T-cell (primary cell): ENCODE results near the gene PTH2. TPM values are rescaled to one million over a fixed set of nuclear protein-coding genes. Genes with fewer than 3 reads are reported as not detected.
A peak's percentile ranks its signal among the peaks of the same experiment; 100 is the strongest.
"Not testable (repeated sequence)": the region's sequence is repeated elsewhere in the genome, so short reads cannot be mapped to it uniquely, and the experiment has no call there.

ENCODE experiments used
- ATAC-seq, 4 experiments: fragments of 200-7000 bp in 3 of 4; fragments of 150-1000 bp in 1 of 4; cut with Tn5 transposase; replicated peaks in 1 of 4; 1 replicate in 3 of 4; 2 replicates in 1 of 4; pipeline ENCODE4 v1.10.0; 2021; ENCODE audit warnings: moderate library complexity in 3 of 4, mild to moderate bottlenecking in 2 of 4, moderate number of reproducible peaks in 1 of 4
- CTCF ChIA-PET, 2 donors: fragments of 300-600 bp; sonication (Branson Sonifier 250); formaldehyde crosslinking; loops; one replicate each; lab custom pipeline; 2022; ENCODE audit warnings: antibody characterized with exemption in 2 of 2; lab: Charles Lee
- POLR2A ChIA-PET, 2 donors: fragments of 300-600 bp; sonication (Branson Sonifier 250); formaldehyde crosslinking; loops; one replicate each; lab custom pipeline; 2022; ENCODE audit warnings: antibody characterized with exemption in 2 of 2; lab: Charles Lee
- DNase-seq, 35 experiments: peaks; one replicate each; pipeline versions ENCODE4 v3.0.0 to v3.0.0-alpha.2; 2013 to 2023
- H3K27ac ChIP-seq: one replicate; pipeline ENCODE4 v1.5.1; 2013; ENCODE audit warnings: low read length
- H3K27me3 ChIP-seq, 2 experiments: replicated peaks in 1 of 2; 1 replicate in 1 of 2; 2 replicates in 1 of 2; pipeline versions ENCODE4 v1.6.1 to v1.7.0; 2013; ENCODE audit warnings: low read length in 1 of 2, mixed read lengths in 1 of 2; ENCODE audit not compliant: control insufficient read depth in 2 of 2, insufficient read depth in 2 of 2; ENCODE audit errors: extremely low read depth in 1 of 2
- H3K36me3 ChIP-seq, 2 donors: 1 replicate in 1 of 2; 2 replicates in 1 of 2; pipeline versions ENCODE4 v1.6.1 to v1.7.0; 2013; ENCODE audit warnings: low read length in 1 of 2; ENCODE audit not compliant: control insufficient read depth in 2 of 2, insufficient read depth in 1 of 2; ENCODE audit errors: extremely low read depth in 1 of 2
- H3K4me1 ChIP-seq, 2 experiments: 1 replicate in 1 of 2; 2 replicates in 1 of 2; pipeline versions ENCODE4 v1.6.1 to v1.7.0; 2013; ENCODE audit warnings: low read length in 2 of 2, mixed read lengths in 1 of 2; ENCODE audit not compliant: insufficient read depth in 2 of 2, control insufficient read depth in 1 of 2; ENCODE audit errors: extremely low read depth in 1 of 2
- H3K4me3 ChIP-seq, 2 donors: 1 replicate in 1 of 2; 2 replicates in 1 of 2; pipeline versions ENCODE4 v1.5.1 to v1.7.0; 2013; ENCODE audit warnings: mild to moderate bottlenecking in 2 of 2, low read length in 1 of 2, moderate library complexity in 1 of 2; ENCODE audit not compliant: control insufficient read depth in 1 of 2; ENCODE audit errors: extremely low read depth in 1 of 2
- H3K9me3 ChIP-seq: 2 replicates; pipeline ENCODE4 v1.7.0; 2013
- H3K27ac Mint-ChIP-seq, 2 donors: one replicate each; pipeline ENCODE4 v1.8.0; 2020 to 2021; ENCODE audit warnings: mild to moderate bottlenecking in 2 of 2, mixed read lengths in 2 of 2
- H3K27me3 Mint-ChIP-seq, 2 donors: one replicate each; pipeline ENCODE4 v1.8.0; 2021 to 2022; ENCODE audit warnings: mixed read lengths in 2 of 2
- H3K36me3 Mint-ChIP-seq: one replicate; pipeline ENCODE4 v1.8.0; 2021; ENCODE audit warnings: mixed read lengths
- H3K4me1 Mint-ChIP-seq, 3 donors: one replicate each; pipeline ENCODE4 v1.8.0; 2020 to 2022; ENCODE audit warnings: mixed read lengths in 3 of 3, mild to moderate bottlenecking in 1 of 3
- H3K4me3 Mint-ChIP-seq, 3 donors: one replicate each; pipeline ENCODE4 v1.8.0; 2020 to 2022; ENCODE audit warnings: mild to moderate bottlenecking in 3 of 3, mixed read lengths in 3 of 3, moderate library complexity in 3 of 3
- H3K9me3 Mint-ChIP-seq, 3 donors: one replicate each; pipeline ENCODE4 v1.8.0; 2020 to 2022; ENCODE audit warnings: mixed read lengths in 3 of 3
- WGBS: methylation state at CpG from one replicate; pipeline ENCODE4 v1.1.5; 2013; ENCODE audit warnings: missing lambda C conversion rate; ENCODE audit not compliant: insufficient coverage; 5-methylcytosine and 5-hydroxymethylcytosine counted together
- total RNA-seq, 35 experiments: library from RNA in 6 of 35; stranded (reverse) in 6 of 35; fragments of 120-200 nt in 1 of 35; gene quantifications; one replicate each; pipeline versions ENCODE4 v1.2.1 to v1.2.4 and lab custom pipeline; 2013 to 2026

PTH2 gene
- total RNA-seq, 5 donors from 2014 or later (not counting 1 experiment from before 2014, with no cell fraction given): not detected

DNA sequence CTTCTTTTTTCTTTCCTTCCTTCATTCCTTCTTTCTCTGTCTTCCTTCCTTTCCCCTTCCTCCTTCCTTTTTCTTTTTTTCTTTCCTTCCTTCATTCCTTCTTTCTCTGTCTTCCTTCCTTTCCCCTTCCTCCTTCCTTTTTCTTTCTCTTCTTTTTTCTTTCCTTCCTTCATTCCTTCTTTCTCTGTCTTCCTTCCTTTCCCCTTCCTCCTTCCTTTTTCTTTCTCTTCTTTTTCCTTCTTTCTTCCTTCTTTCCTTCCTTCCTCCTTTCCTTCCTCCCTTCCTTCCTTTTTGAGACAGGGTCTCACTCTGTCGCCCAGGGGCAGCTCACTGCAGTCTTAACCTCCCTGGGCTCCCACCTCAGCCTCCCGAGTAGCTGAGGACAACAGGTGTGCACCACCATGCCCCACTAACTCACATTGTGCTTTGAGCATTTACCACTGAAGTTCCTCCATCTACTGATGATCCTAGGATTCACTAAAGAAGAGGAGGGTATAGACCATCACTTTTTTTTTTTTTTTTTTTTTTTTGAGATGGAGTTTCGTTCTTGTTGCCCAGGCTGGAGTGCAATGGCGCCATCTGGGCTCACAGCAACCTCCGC is 21.0 kb upstream of the PTH2 start:
- no CpG with 5 or more reads among the region's 5 CpGs for whole genome bisulfite sequencing
- not testable (repeated sequence) for H3K27ac ChIP-seq, H3K9me3 ChIP-seq, ATAC-seq, H3K9me3 Mint-ChIP-seq, H3K4me3 ChIP-seq, DNase-seq
- peaks cover 8 to 35% of the 10 kb centered on the region in 2 experiments for H3K27me3 ChIP-seq
- H3K36me3 Mint-ChIP-seq: peaks cover 14% of the 10 kb centered on the region
- H3K36me3 ChIP-seq: peaks cover 10 to 28% of the 10 kb centered on the region in 2 donors
- H3K4me1 ChIP-seq: peaks cover 2 to 55% of the 10 kb centered on the region in 2 experiments
- POLR2A ChIA-PET: interaction anchor here in 1 of 2 donors (0.6 kb wide), 1 partner anchor 36 kb away, joined by 3 read pairs; no protein-coding TSS in a partner anchor
- H3K27me3 Mint-ChIP-seq: peaks cover 30 to 31% of the 10 kb centered on the region in 2 donors
- CTCF ChIA-PET: interaction anchor here (0.6 to 0.7 kb wide), 4 partner anchors 31 to 229 kb away, joined by 3 to 7 read pairs (median 4); no protein-coding TSS in a partner anchor
- H3K4me1 Mint-ChIP-seq: peaks cover 35 to 44% (median 43%) of the 10 kb centered on the region in 3 donors
- peak overlapping the region; percentile 66 to 88 for H3K27ac Mint-ChIP-seq
- peak overlapping the region; percentile 76 to 83 (median 80) for H3K4me3 Mint-ChIP-seq

DNA sequence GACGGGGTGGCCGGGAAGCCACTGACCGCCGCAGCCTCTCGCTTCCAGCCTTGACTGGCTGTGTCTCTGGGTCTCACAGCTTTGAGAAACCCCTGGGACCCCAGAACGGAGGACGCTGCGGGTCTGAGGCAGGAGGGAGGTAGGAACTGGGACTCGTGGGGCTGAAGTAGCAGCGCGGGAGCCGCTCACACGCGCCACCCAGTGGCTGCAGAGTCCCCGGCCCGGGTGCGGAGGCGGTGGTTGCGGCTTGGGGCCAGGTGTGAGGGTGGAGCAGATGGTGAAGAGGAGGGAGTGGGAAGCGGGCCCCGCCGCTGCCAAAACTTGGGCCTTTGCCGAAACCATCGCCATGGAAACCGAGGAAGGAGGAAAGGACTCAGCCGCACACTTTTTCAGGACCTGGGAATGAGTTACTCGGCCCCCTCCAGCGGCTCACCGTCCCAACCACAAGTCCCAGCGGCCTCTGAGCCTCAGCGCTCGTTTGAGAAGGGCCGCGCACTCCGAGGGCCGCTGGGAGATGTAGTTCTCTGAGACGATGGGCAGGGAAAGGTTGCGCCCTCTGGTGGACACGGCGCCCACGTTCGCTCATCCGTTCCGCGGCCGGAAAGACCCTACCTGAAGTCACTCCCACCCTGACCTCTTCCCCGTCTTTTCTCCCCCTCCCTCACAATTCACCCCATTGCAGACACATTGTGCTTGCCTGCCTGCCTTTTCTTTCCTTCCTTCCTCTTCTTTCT is 20.3 kb upstream of the PTH2 start:
- POLR2A ChIA-PET: interaction anchor here in 1 of 2 donors (0.6 kb wide), 1 partner anchor 37 kb away, joined by 3 read pairs; no protein-coding TSS in a partner anchor
- CTCF ChIA-PET: interaction anchor here (0.5 to 1.0 kb wide), 8 partner anchors 32 to 683 kb away, joined by 3 to 8 read pairs (median 4); no protein-coding TSS in a partner anchor
- H3K9me3 ChIP-seq: no peaks in the 10 kb centered on the region
- H3K27me3 Mint-ChIP-seq: peaks cover 36 to 37% of the 10 kb centered on the region in 2 donors
- peaks cover 10 to 21% of the 10 kb centered on the region in 2 donors for H3K36me3 ChIP-seq
- H3K4me3 ChIP-seq: peak overlapping the region; percentile 52 to 58
- H3K4me1 Mint-ChIP-seq: peaks cover 31 to 42% (median 39%) of the 10 kb centered on the region in 3 donors
- peaks cover 15 to 40% of the 10 kb centered on the region in 2 experiments for H3K27me3 ChIP-seq
- H3K4me1 ChIP-seq: peaks cover 2 to 54% of the 10 kb centered on the region in 2 experiments
- H3K9me3 Mint-ChIP-seq: no peaks in the 10 kb centered on the region
- peaks cover 8% of the 10 kb centered on the region for H3K36me3 Mint-ChIP-seq
- H3K27ac ChIP-seq: peak overlapping the region; percentile 55
- H3K27ac Mint-ChIP-seq: peak overlapping the region; percentile 66 to 88
- WGBS: under 1% methylated on average over 33 of the region's 47 CpGs
- H3K4me3 Mint-ChIP-seq: peak overlapping the region; percentile 76 to 83 (median 80)
- DNase-seq: peak; percentile 83 to 97 (median 91)
- ATAC-seq: peak; percentile 87 to 94 (median 90)

DNA sequence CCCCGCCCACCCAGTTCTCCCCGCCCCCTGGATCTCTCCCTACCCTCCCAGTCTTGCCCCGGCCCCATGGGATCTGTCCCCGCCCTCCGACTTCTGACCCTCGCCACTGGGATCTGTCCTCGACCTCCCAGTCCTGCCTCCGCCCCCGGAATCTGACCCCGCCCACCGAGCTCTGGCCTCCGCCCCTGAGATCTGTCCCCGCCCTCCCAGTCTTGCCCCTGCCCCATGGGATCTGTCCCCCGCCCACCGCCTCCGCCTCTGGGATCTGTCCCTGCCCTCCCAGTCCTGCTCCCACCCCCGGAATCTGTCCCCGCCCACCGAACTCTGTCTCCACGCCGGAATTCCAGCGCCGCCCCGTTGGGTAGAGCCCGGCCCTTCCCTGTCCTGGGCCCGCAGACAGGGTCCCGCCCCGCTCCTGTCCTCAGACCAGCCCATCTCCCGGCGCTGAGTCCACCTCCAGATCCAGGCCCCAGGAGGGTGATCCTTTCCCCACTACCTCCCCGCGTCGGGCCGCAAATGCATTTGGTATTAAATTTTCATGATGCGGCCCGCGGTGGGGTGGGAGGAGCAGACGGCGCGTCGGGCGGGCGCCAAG is 19.6 kb upstream of the PTH2 start:
- DNase-seq (peak in 9 of 35 experiments; percentile 17 to 54 (median 32)), ATAC-seq (peak; percentile 21 to 34 (median 24))
- 0% methylated on average over 30 of the region's 43 CpGs for WGBS
- peaks cover 7 to 15% of the 10 kb centered on the region in 2 donors for H3K36me3 ChIP-seq
- no peaks in the 10 kb centered on the region for H3K9me3 ChIP-seq
- H3K36me3 Mint-ChIP-seq: peaks cover 3% of the 10 kb centered on the region
- H3K4me3 ChIP-seq: peak overlapping the region; percentile 52 to 58
- H3K9me3 Mint-ChIP-seq: no peaks in the 10 kb centered on the region
- no peak overlapping the region for H3K27ac ChIP-seq
- ChIA-PET POLR2A (no interaction called here), CTCF (interaction anchor here (0.5 to 1.0 kb wide), 5 partner anchors 51 to 682 kb away, joined by 3 to 8 read pairs (median 4); no protein-coding TSS in a partner anchor)
- H3K27me3 ChIP-seq: peaks cover 16 to 47% of the 10 kb centered on the region in 2 experiments
- peak overlapping the region; percentile 76 to 83 (median 80) for H3K4me3 Mint-ChIP-seq
- peaks cover 43 to 44% of the 10 kb centered on the region in 2 donors for H3K27me3 Mint-ChIP-seq
- H3K4me1 ChIP-seq: peaks cover 2 to 47% of the 10 kb centered on the region in 2 experiments
- peaks cover 26 to 40% (median 38%) of the 10 kb centered on the region in 3 donors for H3K4me1 Mint-ChIP-seq
- peak overlapping the region in 1 of 2 donors; percentile 88 for H3K27ac Mint-ChIP-seq

DNA sequence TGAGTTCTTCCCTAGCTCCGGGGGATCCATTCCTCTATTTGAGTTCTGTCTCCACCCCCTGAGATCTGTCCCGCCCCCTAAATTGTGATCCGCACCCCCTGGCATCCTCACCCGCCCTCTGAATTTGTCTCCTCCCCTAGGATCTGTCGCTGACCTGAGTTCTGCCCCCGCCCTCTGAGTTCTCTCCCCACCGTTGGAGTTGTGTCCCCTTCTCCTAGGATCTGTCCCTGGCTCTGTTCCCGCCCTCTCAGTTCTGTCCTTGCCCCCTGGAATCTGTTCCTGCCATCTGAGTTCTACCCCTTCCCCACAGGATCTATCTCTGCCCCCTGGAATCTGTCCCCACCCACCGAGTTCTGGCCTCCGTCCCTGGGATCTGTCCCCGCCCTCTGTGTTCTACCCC is 19.1 kb upstream of the PTH2 start:
- CTCF ChIA-PET: interaction anchor here in 1 of 2 donors (0.5 to 1.0 kb wide), 4 partner anchors 10 to 682 kb away, joined by 3 to 8 read pairs (median 4); no protein-coding TSS in a partner anchor
- Histone ChIP-seq H3K4me3 (peak overlapping the region in 1 of 2 donors; percentile 10), H3K27me3 (peaks cover 16 to 52% of the 10 kb centered on the region in 2 experiments), H3K9me3 (no peaks in the 10 kb centered on the region), H3K27ac (no peak overlapping the region), H3K36me3 (peaks cover 7 to 10% of the 10 kb centered on the region in 2 donors), H3K4me1 (peaks cover 2 to 42% of the 10 kb centered on the region in 2 experiments)
- Mint-ChIP-seq H3K9me3 (no peaks in the 10 kb centered on the region), H3K4me1 (peaks cover 26 to 45% (median 40%) of the 10 kb centered on the region in 3 donors), H3K27ac (no peak overlapping the region), H3K27me3 (peaks cover 48 to 49% of the 10 kb centered on the region in 2 donors), H3K36me3 (peaks cover 3% of the 10 kb centered on the region), H3K4me3 (peak overlapping the region; percentile 76 to 83 (median 80))
- POLR2A ChIA-PET: interaction anchor here in 1 of 2 donors (0.5 to 0.6 kb wide), 2 partner anchors 18 to 135 kb away, joined by 4 to 5 read pairs; no protein-coding TSS in a partner anchor
- 10% methylated on average over 6 of the region's 11 CpGs for WGBS
- ATAC-seq (no peak), DNase-seq (no peak)

DNA sequence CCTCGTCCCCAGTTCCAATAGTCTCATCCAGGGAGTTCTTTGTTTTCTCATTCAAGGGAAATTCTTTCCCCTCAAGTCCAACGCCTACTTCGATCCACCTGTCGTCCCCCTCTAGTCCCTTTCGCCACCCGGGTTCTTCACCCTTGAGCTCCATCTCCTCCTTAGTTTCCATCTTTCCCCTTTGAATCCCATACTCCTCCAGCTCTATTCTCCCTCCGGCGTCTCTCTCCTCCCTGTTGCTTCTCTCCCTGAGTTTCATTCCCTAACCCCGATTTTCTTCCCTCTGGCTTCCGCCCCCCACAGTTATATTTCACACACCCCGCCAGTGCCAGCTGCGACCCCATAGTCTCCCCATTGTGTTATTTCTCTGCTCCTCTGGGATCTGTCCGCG is 18.7 kb upstream of the PTH2 start:
- ATAC-seq (no peak), DNase-seq (no peak)
- ChIA-PET POLR2A (interaction anchor here in 1 of 2 donors (0.5 to 0.6 kb wide), 2 partner anchors 18 to 135 kb away, joined by 4 to 5 read pairs; no protein-coding TSS in a partner anchor), CTCF (interaction anchor here in 1 of 2 donors (1.0 kb wide), 1 partner anchor 10 kb away, joined by 3 read pairs; no protein-coding TSS in a partner anchor)
- peaks cover 5 to 6% of the 10 kb centered on the region in 2 donors for H3K36me3 ChIP-seq
- WGBS: 30% methylated on average over 14 of the region's 14 CpGs
- H3K4me1 ChIP-seq: peaks cover 2 to 41% of the 10 kb centered on the region in 2 experiments
- no peaks in the 10 kb centered on the region for H3K9me3 ChIP-seq
- peaks cover 3% of the 10 kb centered on the region for H3K36me3 Mint-ChIP-seq
- peaks cover 52 to 53% of the 10 kb centered on the region in 2 donors for H3K27me3 Mint-ChIP-seq
- H3K27ac Mint-ChIP-seq: peak overlapping the region in 1 of 2 donors; percentile 41
- H3K4me3 Mint-ChIP-seq: peak overlapping the region; percentile 76 to 83 (median 80)
- peaks cover 27 to 49% (median 41%) of the 10 kb centered on the region in 3 donors for H3K4me1 Mint-ChIP-seq
- no peak overlapping the region for H3K27ac ChIP-seq
- H3K27me3 ChIP-seq: peaks cover 16 to 56% of the 10 kb centered on the region in 2 experiments
- no peaks in the 10 kb centered on the region for H3K9me3 Mint-ChIP-seq
- peak overlapping the region in 1 of 2 donors; percentile 10 for H3K4me3 ChIP-seq
